ENCODE results near the gene SYN1. TPM values are rescaled to one million over a fixed set of nuclear protein-coding genes. Genes with fewer than 3 reads are reported as not detected.

The SYN1 gene
- total and polyA plus RNA-seq, 8 donors = 1.0 to 7.2 (median 5.4) TPM

DNA sequence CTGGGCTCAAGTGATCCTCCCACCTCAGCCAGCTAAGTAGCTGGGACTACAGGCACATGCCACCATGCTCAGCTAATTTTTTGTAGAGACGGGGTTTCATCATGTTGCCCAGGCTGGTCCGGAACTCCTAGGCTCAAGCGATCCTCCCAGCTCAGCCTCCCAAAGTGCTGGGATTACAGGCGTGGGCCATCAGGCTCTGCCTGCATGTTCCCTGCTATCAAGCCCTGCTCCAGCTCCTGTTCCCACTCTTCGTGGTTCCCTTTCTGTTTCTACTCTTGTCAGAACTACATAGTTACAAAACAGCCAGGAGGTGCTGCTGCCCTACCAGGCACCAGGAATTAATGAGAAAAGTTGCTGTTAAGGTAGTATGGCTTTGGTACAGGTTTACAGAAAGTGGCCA, 28.7 kb downstream of the SYN1 start:
- peaks cover 0 to 6% of the 10 kb centered on the region in 2 donors for H3K36me3 ChIP-seq
- no peak for ATAC-seq
- H3K9me3 ChIP-seq = no peaks in the 10 kb centered on the region
- no peak for DNase-seq
- no peaks in the 10 kb centered on the region for H3K4me1 ChIP-seq
- H3K27ac ChIP-seq = no peak overlapping the region
- no peaks in the 10 kb centered on the region for H3K27me3 ChIP-seq
- intact Hi-C loops (cut with DNase I) = no loop called here
- TF ChIP-seq, protein P1, sequence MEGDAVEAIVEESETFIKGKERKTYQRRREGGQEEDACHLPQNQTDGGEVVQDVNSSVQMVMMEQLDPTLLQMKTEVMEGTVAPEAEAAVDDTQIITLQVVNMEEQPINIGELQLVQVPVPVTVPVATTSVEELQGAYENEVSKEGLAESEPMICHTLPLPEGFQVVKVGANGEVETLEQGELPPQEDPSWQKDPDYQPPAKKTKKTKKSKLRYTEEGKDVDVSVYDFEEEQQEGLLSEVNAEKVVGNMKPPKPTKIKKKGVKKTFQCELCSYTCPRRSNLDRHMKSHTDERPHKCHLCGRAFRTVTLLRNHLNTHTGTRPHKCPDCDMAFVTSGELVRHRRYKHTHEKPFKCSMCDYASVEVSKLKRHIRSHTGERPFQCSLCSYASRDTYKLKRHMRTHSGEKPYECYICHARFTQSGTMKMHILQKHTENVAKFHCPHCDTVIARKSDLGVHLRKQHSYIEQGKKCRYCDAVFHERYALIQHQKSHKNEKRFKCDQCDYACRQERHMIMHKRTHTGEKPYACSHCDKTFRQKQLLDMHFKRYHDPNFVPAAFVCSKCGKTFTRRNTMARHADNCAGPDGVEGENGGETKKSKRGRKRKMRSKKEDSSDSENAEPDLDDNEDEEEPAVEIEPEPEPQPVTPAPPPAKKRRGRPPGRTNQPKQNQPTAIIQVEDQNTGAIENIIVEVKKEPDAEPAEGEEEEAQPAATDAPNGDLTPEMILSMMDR (IDR thresholded peaks at IDR 0.05) = no peak
- no peak overlapping the region for H3K4me3 ChIP-seq

DNA sequence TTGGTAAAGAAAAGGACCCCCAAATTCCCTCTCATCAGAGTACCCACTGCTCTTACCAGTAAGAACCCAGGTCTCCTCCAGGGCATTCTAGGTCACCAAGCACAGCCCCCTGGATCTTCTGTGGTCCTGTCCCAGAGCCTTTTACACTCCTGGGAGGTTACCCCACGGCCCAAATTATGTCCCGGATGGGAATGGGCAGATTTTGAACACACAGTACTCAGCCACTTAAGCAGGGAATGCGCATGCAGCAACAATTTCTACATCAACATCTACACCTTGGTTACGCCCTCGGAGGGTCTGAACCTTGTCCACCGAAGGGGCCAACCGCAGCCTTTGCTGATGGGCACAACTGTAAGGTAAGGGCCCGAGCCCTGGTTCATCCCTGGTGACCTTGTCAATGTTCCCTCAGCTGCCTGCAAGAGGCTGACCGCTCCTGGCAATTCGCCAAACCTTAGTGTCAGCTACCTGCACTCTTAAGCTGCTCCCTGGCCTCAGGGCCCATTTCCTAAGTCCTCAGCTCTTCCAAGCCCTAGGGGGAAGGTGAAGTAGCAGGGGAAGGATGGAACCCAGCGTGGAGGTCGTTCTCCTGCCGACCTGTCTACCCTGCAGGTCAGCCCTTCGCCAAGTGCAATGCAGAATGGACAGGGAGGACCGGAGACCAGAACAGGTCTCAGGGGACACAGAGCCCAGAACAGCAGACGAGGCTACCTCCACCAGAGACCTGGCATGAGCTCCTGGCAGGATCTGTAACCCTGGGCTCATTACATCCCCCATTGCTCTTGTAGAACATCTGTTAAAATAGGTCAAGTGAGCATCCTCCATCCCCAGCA, 31.5 kb downstream of the SYN1 start:
- Histone ChIP-seq H3K9me3 (no peaks in the 10 kb centered on the region), H3K27me3 (no peaks in the 10 kb centered on the region), H3K4me1 (peaks cover 0 to 9% of the 10 kb centered on the region in 2 donors), H3K27ac (no peak overlapping the region), H3K4me3 (no peak overlapping the region), H3K36me3 (peaks cover 0 to 19% of the 10 kb centered on the region in 2 donors)
- intact Hi-C loops (cut with DNase I) = no loop called here
- ATAC-seq (no peak), DNase-seq (no peak)
- TF ChIP-seq, protein P1 (IDR thresholded peaks at IDR 0.05) = no peak

DNA sequence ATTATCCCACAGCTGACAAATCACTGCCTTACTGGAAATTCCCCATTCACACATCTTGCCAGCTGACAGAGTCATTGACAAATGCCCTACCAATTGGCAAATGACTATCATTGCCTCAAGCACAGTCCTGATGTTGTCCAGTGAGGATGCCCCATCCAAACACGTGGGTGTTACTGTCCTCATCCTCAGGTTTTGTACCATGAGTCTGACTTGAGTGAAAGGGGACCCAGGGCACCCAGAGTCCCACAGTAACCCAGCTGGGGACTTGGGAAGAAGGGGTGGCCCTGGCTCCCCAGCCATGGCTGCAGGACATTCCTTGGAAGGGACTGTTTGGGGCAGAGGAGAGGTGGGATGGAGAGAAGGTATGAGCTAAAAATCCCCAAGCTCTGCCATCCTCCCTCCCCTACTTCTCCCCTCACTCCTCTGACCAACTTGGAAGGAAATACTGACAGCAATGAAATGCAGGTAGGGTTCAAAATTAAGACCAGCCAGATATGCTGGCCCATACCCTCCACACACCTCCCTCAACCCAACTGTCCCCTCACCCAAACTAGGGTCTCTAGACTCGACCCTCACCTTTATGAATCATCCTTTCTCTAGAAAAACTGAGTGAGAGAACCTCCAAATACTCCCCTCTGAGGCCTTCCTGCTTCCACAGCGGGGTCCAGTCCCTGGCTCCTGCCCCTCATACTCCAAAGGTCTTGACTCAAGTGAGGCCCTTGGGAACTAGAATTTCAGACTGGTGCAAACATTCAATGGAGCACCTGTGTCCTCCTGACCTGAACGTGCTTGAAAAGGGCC, 32.4 kb downstream of the SYN1 start:
- intact Hi-C loops (cut with DNase I) = no loop called here
- Histone ChIP-seq H3K4me1 (peaks cover 0 to 9% of the 10 kb centered on the region in 2 donors), H3K9me3 (no peaks in the 10 kb centered on the region), H3K4me3 (no peak overlapping the region), H3K36me3 (peaks cover 0 to 19% of the 10 kb centered on the region in 2 donors), H3K27ac (no peak overlapping the region), H3K27me3 (no peaks in the 10 kb centered on the region)
- ATAC-seq (no peak), DNase-seq (no peak)
- TF ChIP-seq, protein P1 (IDR thresholded peaks at IDR 0.05) = no peak

DNA sequence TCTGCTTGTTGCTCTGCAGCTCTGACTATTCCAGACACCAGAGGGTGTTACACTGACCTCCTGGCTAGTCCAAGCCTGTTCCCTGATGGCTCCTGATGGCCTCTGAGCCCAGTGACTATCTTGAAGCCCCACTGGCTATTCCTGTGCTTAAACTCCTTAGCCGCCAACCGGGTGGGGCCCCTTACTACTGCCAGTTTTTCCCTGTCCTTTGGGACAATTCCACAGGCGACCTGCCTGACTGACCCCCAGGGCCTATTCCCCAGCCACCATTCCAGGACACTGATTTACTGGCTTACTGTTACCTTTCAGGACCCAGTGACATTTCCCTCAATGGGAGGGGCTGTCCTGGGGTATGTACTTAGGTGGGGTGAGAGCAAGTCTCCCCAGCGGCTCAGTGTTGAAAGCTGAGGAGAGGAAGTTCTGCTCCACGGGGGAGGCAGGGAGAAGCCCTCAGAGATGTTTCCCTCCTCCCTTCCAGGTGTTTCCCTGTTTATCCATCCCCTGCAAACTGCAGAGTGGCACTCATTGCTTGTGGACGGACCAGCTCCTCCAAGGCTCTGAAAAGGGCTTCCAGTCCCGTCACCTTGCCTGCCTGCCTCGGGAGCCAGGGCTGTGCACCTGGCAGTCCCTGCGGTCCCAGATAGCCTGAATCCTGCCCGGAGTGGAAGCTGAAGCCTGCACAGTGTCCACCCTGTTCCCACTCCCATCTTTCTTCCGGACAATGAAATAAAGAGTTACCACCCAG, 33.4 kb downstream of the SYN1 start:
- H3K4me1 ChIP-seq = peaks cover 0 to 17% of the 10 kb centered on the region in 2 donors
- ATAC-seq (no peak), DNase-seq (no peak)
- H3K36me3 ChIP-seq = peaks cover 0 to 19% of the 10 kb centered on the region in 2 donors
- H3K27me3 ChIP-seq = no peaks in the 10 kb centered on the region
- no peaks in the 10 kb centered on the region for H3K9me3 ChIP-seq
- H3K27ac ChIP-seq = no peak overlapping the region
- intact Hi-C loops (cut with DNase I) = no loop called here
- TF ChIP-seq, protein P1 (IDR thresholded peaks at IDR 0.05) = no peak
- H3K4me3 ChIP-seq = no peak overlapping the region

All from left lung (tissue), 10 donors.